Measurements from ENCODE around the gene KSR1. TPM values are rescaled to one million over a fixed set of nuclear protein-coding genes. Genes with fewer than 3 reads are reported as not detected.
A peak's percentile ranks its signal among the peaks of the same experiment; 100 is the strongest.

Gene KSR1
- total RNA-seq, 1 donor from 2014 or later, result 13.6 TPM

GRCh38 chr17:27502526-27503324 lies 46.5 kb downstream of the KSR1 start:
- intact Hi-C loops (cut with DNase I), result no loop called here
- peak; percentile 50 for DNase-seq (ENCODE audit: low spot score)

DNA sequence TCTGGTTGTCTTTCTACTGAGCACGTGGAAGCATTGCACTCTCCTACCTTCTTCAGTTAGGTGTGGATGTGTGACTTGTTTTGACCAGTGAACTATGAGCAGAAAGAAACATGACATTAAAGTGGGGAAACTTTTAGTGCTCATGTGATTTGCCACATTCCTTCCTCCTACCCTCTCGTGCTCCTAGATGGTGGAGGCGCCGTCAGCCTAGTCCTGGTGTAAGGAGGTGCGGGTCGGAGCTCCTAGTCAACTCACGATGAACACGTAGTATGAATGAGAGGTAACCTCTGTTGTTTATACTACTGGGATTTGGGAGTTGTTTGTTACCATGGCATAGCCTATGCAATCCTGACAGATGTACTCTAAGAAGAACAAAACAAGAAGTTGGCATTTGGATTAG lies 47.4 kb downstream of the KSR1 start:
- DNase-seq (ENCODE audit: low spot score), result no peak
- intact Hi-C loops (cut with DNase I), result no loop called here

DNA sequence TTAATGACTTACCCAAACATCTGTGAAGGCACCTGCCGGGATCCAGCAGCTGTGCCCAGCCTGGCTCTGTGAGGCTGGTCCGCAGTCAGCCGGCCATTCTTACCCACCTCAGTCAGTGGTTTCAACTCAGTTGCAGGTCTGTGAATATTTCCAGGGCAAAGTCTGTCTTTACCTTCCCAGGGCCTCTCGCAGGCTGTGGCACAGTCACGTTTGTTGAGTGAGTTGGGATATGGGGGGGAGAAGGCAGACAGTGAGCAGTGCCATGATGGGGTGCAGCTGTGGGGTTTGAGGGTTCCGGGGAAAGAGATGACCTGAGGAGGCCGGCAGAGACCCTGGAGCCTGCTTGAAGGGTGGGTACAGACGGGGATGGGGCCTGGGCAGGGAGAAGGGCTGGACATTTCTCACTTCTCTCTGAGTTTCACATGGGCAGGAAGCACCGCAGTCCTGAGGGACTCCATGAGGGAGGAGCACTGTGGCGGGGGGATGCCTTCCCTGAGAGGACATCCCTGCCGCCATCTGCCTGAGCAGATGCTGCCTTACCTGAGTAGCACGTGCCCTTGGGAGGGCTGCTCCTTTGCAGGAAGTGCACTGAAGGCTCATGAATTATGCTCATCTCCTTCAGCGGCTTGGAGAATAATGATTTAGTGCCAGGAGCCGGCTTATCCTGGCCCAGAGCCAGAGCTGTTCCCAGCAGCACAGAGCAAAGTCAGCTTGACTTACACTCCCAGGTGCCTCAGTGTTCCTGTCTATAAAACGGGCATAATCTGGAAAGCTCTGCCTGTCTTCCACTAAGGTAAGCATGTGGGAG lies 48.1 kb downstream of the KSR1 start:
- intact Hi-C loops (cut with DNase I), result no loop called here
- DNase-seq (ENCODE audit: low spot score), result no peak

DNA sequence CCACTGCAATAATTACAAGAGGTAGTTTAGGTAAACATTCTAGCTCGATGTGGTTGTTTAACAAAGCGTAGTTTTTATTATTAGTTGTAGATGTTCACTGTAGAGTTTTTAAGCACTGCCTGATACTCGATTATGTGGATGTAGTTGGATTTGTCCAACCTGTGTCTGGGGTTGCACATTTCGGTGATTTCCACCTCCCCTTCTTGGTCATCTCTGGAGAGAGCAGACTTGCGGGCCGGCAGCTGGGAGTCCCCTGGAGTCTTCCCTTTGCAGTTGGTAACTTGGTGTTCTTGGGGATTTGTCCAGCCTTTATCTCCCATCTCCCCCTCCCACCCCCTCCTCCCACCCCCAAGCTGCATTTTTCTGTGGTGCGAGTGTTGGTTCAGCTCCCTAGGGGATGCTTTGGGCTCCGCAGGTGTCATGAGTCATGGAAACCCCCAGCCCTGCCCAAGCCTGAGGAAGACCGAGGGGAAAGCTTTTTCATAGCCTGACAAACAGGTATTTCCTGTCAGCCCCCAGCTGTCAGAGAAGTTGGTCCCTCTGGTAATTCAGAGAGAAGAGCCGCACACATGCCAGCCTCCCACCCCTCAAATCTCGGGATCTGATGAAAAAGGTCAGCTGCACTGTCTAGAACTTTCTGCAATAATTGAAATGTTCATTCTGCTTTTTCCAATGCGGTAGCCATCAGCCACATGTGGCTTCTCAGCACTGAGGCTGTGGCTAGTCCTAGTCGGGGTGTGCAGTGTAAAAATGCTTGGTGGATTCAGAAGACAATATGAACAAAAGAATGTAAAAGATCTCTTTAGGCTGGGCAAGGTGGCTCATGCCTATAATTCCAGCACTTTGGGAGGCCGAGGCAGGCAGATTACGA lies 50.3 kb downstream of the KSR1 start:
- DNase-seq (ENCODE audit: low spot score), result no peak
- intact Hi-C loops (cut with DNase I), result no loop called here

- intact Hi-C loops (cut with DNase I), result no loop called here
These were observed 55.1 kb downstream of the KSR1 start for GRCh38 chr17:27511168-27511883.

GRCh38 chr17:27512031-27512430 lies 55.8 kb downstream of the KSR1 start:
- DNase-seq (ENCODE audit: low spot score), result no peak
- intact Hi-C loops (cut with DNase I), result no loop called here

More at GRCh38 chr17:27511168-27511883, 55.1 kb downstream of the KSR1 start:
- DNase-seq (ENCODE audit: low spot score), result no peak

DNA sequence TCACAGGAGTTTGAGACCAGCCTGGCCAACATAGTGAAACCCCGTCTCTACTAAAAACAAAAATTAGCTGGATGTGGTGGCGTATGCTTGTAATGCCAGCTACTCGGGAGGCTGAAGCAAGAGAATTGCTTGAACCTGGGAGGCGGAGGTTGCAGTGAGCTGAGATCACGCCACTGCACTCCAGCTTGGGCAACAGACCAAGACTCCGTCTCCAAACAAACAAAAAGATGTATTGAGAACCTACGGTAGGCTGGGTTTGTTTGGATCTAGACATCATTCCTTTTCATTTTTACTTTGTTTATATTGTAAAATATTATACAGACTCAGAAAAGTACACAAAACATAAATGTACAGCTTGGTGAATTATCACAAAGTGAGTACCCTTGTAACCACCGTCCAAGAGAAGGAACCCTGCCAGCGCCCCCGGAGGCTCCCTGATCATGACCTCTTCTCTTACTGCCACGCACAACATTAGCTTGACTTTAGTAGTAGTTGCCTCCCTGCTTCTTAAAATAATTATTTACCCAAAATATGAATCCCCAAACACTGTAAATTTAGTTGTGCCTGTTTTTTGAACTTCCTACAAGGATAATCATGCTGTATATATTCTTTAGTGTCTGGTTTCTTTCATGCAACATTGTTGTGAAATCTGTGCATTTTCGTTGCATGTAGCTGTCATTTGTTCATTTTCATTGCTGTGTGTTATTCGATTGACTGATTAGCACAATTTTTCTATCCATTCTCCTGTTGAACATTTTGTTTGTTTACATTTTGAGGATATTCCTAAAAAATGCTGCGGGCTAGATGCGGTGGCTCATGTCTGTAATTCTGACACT lies 56.5 kb downstream of the KSR1 start:
- intact Hi-C loops (cut with DNase I), result no loop called here

GRCh38 chr17:27513849-27514248 lies 57.6 kb downstream of the KSR1 start:
- intact Hi-C loops (cut with DNase I), result no loop called here
- no peak for DNase-seq (ENCODE audit: low spot score)

More for the DNA sequence above, 56.5 kb downstream of the KSR1 start:
- DNase-seq (ENCODE audit: low spot score), result no peak

DNA sequence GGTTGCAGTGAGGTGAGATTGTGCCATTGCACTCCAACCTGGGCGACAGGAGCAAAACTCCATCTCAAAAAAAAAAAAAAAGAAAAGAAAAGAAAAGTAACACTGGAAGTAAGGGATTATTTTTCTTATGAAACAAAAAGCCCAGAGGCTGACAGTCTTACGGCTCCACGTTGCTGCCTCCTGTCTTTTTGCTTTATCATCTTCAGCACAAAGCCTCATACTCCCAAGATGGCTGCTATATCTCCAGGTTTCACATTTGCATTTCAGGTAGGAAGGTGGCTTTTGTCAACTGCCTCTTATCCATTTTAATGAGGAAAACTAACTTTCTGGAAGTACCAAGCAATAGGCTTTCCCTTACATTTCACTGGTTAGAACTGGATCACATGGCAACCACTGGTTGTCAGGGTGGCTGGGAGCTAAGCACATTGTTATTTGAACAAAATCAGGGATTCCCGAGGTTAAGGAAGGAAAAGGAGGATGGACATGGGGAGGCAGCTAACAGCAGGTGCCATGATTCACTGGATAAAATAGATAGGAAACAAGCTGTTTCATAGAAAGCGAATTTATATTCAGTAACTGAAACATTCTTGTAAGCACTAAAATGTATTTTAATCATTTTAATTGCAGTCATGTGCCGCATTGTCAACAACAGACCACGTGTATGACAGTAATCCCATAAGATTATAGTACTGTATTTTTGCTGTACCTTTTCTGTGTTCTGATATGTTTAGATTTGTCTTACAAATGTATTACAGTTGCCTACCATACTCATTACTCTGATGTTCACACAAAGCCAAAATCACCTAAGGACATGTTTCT lies 58.6 kb downstream of the KSR1 start:
- intact Hi-C loops (cut with DNase I), result no loop called here
- DNase-seq (ENCODE audit: low spot score), result no peak

- intact Hi-C loops (cut with DNase I), result no loop called here
- no peak for DNase-seq (ENCODE audit: low spot score)
These were observed 61.8 kb downstream of the KSR1 start for GRCh38 chr17:27518048-27518447.

- intact Hi-C loops (cut with DNase I), result no loop called here
- no peak for DNase-seq (ENCODE audit: low spot score)
These were observed 62.6 kb downstream of the KSR1 start for GRCh38 chr17:27518545-27519521.

DNA sequence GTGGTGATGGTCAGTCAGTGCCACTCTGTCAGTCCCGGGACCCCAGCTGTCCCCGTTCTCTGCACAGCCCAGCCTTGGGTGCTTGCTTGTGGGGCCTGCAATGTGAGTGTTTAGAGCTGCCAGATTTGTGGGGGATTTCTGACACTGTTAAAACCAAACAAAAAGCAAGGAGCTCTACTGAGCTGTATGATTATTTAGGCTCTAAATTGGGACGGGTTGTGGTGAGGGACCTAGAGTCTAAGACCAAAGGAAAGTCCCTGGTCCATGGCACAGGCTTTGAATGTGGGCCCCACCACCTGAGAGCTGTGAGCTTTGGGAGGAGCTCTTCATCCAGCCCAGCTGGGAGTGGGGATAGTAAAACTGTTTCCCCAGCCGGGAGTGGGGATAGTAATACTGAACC lies 63.3 kb downstream of the KSR1 start:
- no peak for DNase-seq (ENCODE audit: low spot score)
- intact Hi-C loops (cut with DNase I), result no loop called here

GRCh38 chr17:27520491-27521185 lies 64.4 kb downstream of the KSR1 start:
- no peak for DNase-seq (ENCODE audit: low spot score)
- intact Hi-C loops (cut with DNase I), result no loop called here

GRCh38 chr17:27521281-27522027 lies 65.2 kb downstream of the KSR1 start:
- intact Hi-C loops (cut with DNase I), result no loop called here
- no peak for DNase-seq (ENCODE audit: low spot score)

DNA sequence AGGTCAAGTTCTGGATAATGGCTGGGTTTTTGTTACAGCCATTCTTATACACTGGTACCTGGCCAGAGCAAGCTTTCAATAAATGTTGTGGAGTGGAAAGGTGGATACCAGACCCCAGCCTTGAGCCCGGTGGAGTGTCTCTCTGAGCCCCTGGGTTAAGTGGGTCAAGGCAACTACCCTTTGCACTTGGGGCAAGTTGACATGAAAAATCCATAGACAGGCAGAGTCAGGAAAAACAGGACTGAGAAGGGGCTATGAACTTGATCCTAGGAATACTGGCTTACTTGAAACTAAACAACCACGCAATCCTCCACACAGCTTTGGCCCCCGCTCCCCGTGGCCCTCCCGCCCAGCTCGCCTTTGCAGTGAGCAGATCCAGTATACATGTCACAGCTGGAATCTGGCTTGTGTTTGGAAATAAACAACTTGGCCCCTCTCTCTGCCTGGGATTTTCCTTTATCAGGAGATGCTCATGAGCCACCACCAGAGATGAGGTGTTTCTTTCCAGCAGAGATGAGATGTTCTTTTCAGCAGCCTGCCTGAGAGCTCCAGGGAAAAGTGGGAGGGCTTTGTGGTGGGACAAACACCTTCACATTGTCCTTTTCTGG lies 65.9 kb downstream of the KSR1 start:
- DNase-seq (ENCODE audit: low spot score), result no peak
- intact Hi-C loops (cut with DNase I), result no loop called here

Data from cardiac septum (tissue), 1 donor.